Uterus (tissue), 4 donors: Measurements from ENCODE around the gene TRIM36. TPM values are rescaled to one million over a fixed set of nuclear protein-coding genes. Genes with fewer than 3 reads are reported as not detected.
A peak's percentile ranks its signal among the peaks of the same experiment; 100 is the strongest.

Experiments
- DNase-seq, 2 donors: peaks; one replicate each; pipeline ENCODE4 v3.0.0-alpha.2; 2019 to 2020
- H3K27ac ChIP-seq, 2 donors: fragments of 200-600 bp; sonication (generic); 1 replicate in 1 of 2; 2 replicates in 1 of 2; pipeline ENCODE4 v1.5.1; 2016 to 2018
- H3K27me3 ChIP-seq, 2 donors: fragments of 200-600 bp; sonication (generic); one replicate each; pipeline ENCODE4 v1.5.1; 2018 to 2019; ENCODE audit warnings: control low read depth in 1 of 2
- H3K36me3 ChIP-seq, 2 donors: fragments of 200-600 bp; sonication (generic); one replicate each; pipeline ENCODE4 v1.5.1; 2019; ENCODE audit warnings: control low read depth in 1 of 2
- H3K4me1 ChIP-seq, 2 donors: fragments of 200-600 bp; sonication (generic); one replicate each; pipeline ENCODE4 v1.5.1; 2018 to 2019; ENCODE audit warnings: control low read depth in 1 of 2
- H3K4me3 ChIP-seq, 2 donors: fragments of 200-600 bp; sonication (generic); 1 replicate in 1 of 2; 2 replicates in 1 of 2; pipeline ENCODE4 v1.5.1; 2018 to 2019; ENCODE audit warnings: mild to moderate bottlenecking in 1 of 2
- H3K9me3 ChIP-seq, 2 donors: fragments of 200-600 bp; sonication (generic); one replicate each; pipeline ENCODE4 v1.5.1; 2019; ENCODE audit warnings: control low read depth in 1 of 2
- POLR2A ChIP-seq, 2 donors: fragments of 450-650 bp; IDR thresholded peaks; one replicate each; pipeline ENCODE4 v1.6.1; 2016; ENCODE audit warnings: antibody characterized with exemption in 2 of 2, mild to moderate bottlenecking in 1 of 2, moderate library complexity in 1 of 2
- intact Hi-C: fragments of 100-400 bp; cut with DNase I; formaldehyde crosslinking; loops from one replicate; pipeline ENCODE4 v1.15.1; 2023; ENCODE audit warnings: low total_unique reads
- total RNA-seq, 4 donors: library from RNA; depleted of rRNA in 3 of 4; stranded (reverse); fragments of >200 nt in 3 of 4; gene quantifications; one replicate each; pipeline versions ENCODE4 v1.1.0 to v1.2.4, GENCODE V29; 2014 to 2023
- TF ChIP-seq, protein P1 (sequence below), 4 experiments: fragments of 200-600 bp in 2 of 4; fragments of 450-650 bp in 2 of 4; sonication (generic) in 2 of 4; IDR thresholded peaks; one replicate each; pipeline ENCODE4 v1.5.1; 2016 to 2019; ENCODE audit warnings: antibody characterized with exemption in 4 of 4, mild to moderate bottlenecking in 2 of 4, moderate library complexity in 1 of 4
- donor health status: DM: yes; HTN: yes; CAD: no.

TRIM36 gene
- total RNA-seq, 4 donors from 2014 or later, result 0.29 to 6.4 (median 1.7) TPM

DNA sequence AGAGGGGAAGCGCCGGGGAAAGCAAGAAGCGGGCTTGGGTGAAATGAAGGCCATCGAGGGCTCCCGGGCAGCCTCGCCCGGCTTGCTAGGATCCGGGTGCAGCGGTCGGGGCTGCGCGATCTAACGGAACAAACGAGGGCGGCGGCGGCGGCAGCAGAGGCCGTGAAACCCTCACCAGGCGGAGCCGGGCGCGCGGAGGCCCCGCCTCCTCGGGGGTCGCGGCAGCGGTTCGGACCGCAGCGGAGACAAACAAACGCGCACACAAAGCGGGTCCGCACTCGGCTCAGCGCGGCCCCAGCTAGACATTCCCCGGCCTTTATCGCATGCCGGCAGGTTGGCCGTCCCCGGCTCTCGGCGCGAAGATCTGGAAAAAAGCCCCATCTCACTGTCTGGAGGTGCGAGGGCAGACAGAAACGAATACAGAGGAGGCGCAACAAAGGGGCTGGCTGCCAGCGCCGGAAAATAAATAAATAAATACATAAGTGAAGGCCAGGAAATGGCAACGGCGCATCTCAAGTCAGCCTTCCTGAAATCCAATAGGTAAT, 10.5 kb upstream of the TRIM36 start:
- Histone ChIP-seq H3K27ac (no peak overlapping the region), H3K36me3 (no peaks in the 10 kb centered on the region), H3K4me3 (peak overlapping the region; percentile 20 to 42), H3K4me1 (peaks cover 0 to 11% of the 10 kb centered on the region in 2 donors), H3K9me3 (no peaks in the 10 kb centered on the region), H3K27me3 (peaks cover 21 to 50% of the 10 kb centered on the region in 2 donors)
- peak in 1 of 2 donors; percentile 18 for DNase-seq
- TF ChIP-seq, protein P1, sequence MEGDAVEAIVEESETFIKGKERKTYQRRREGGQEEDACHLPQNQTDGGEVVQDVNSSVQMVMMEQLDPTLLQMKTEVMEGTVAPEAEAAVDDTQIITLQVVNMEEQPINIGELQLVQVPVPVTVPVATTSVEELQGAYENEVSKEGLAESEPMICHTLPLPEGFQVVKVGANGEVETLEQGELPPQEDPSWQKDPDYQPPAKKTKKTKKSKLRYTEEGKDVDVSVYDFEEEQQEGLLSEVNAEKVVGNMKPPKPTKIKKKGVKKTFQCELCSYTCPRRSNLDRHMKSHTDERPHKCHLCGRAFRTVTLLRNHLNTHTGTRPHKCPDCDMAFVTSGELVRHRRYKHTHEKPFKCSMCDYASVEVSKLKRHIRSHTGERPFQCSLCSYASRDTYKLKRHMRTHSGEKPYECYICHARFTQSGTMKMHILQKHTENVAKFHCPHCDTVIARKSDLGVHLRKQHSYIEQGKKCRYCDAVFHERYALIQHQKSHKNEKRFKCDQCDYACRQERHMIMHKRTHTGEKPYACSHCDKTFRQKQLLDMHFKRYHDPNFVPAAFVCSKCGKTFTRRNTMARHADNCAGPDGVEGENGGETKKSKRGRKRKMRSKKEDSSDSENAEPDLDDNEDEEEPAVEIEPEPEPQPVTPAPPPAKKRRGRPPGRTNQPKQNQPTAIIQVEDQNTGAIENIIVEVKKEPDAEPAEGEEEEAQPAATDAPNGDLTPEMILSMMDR (IDR thresholded peaks at IDR 0.05), result no peak
- no peak for TF ChIP-seq POLR2A (IDR thresholded peaks at IDR 0.05)
- intact Hi-C loops, result no loop called here

DNA sequence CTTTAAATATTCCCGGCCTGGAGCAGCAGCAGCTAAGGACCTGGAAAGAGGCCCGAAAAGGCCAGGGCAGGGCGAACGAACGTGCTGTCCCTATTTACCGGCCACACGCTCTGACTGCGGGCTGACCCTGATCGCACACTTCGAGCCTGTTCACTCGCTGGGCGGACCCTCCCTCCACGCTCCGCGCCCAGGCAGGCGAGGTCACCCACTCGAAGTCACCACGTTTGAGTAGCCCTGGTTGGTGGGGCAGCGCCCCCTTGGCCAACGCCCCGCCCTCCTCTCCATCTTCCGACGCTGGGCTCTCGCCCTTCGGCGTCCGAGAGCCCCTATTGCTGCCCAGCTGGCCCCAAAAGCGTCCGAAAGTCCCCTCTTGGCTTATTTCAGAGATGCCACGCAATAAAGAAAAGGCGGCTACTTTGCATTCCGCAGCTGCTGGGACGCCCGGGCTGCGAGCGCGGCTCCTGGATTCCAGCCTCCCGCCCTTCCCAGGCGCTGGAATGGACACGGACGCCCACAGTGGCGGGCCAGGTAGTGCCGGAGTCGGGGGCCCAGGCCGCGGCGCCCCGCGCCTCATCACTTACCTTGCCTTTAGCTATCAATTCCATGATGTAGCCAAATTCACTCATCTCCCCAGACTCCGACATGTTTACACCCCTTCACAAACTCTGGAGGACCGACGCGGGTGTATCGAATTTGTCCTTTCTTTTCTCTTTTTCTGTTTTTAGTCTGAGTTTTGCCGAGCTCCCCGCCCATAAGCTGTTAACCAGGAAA, 9.9 kb upstream of the TRIM36 start:
- peak in 1 of 2 donors; percentile 17 for DNase-seq
- Histone ChIP-seq H3K9me3 (no peaks in the 10 kb centered on the region), H3K4me1 (peaks cover 0 to 11% of the 10 kb centered on the region in 2 donors), H3K27me3 (peaks cover 21 to 50% of the 10 kb centered on the region in 2 donors), H3K36me3 (no peaks in the 10 kb centered on the region), H3K27ac (no peak overlapping the region), H3K4me3 (peak overlapping the region; percentile 20 to 42)
- intact Hi-C loops, result no loop called here
- no peak for TF ChIP-seq POLR2A (IDR thresholded peaks at IDR 0.05)
- TF ChIP-seq, protein P1 (IDR thresholded peaks at IDR 0.05), result no peak

DNA sequence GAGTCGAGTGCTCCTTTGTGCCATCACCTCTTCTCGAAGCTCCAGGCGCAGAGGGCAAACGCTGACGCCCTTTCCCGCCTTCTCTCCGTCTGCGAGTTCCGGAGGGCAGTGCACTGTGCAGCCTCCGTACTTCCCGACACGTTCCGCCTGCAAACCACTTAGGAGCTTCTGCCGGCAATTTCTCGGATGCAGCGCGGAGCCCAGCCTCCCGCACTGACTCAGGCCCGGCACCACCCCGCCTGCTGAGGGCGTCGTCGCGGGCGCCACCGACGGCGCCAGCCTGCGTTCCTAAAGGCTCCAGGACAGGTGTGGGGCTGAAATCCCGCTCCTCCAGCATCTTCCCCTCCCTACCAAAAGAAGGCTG, 9.3 kb upstream of the TRIM36 start:
- intact Hi-C loops, result no loop called here
- no peak overlapping the region for H3K4me3 ChIP-seq
- no peaks in the 10 kb centered on the region for H3K9me3 ChIP-seq
- no peaks in the 10 kb centered on the region for H3K36me3 ChIP-seq
- TF ChIP-seq, protein P1 (IDR thresholded peaks at IDR 0.05), result no peak
- TF ChIP-seq POLR2A (IDR thresholded peaks at IDR 0.05), result no peak
- DNase-seq, result no peak
- H3K4me1 ChIP-seq, result peaks cover 0 to 11% of the 10 kb centered on the region in 2 donors
- peaks cover 21 to 50% of the 10 kb centered on the region in 2 donors for H3K27me3 ChIP-seq
- H3K27ac ChIP-seq, result no peak overlapping the region

DNA sequence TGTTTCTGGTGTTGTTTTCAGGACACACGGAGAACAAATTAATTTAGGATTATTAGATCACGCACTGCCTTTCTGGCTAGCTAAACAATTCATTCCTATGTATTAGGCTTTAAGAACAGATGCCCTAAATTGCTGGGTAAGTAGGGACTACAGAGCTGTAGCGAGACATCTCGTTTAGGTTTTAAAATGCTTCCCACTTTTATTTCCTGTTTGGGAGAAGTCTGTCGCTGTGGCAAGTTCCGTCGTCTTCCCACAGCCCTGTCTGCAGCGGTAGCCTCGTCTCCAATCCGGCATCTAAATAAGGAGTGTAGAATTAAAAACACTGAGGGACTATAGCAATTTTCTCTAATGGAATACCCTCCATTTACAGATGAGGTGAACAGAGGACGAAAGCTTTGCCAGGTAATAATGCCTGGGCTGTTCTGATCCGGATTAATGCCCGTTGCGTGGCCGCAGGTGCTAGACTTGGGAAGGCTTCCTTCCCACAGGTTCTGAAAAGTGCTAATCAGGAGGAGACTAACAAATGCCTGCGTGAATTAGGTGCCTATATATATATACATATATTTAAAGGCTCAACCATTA, 1.3 kb upstream of the TRIM36 start:
- no peak for DNase-seq
- Histone ChIP-seq H3K27ac (no peak overlapping the region), H3K4me3 (peak overlapping the region in 1 of 2 donors; percentile 57), H3K36me3 (no peaks in the 10 kb centered on the region), H3K27me3 (peaks cover 0 to 23% of the 10 kb centered on the region in 2 donors), H3K9me3 (no peaks in the 10 kb centered on the region), H3K4me1 (peaks cover 0 to 7% of the 10 kb centered on the region in 2 donors)
- intact Hi-C loops, result no loop called here
- no peak for TF ChIP-seq POLR2A (IDR thresholded peaks at IDR 0.05)
- TF ChIP-seq, protein P1 (IDR thresholded peaks at IDR 0.05), result no peak
